Fibroblast of lung (primary cell): ENCODE results near the gene CYP19A1.

Experiments
- CTCF ChIP-seq, 2 donors: IDR thresholded peaks in 1 of 2; conservative IDR thresholded peaks in 1 of 2; 1 replicate in 1 of 2; 2 replicates in 1 of 2; pipeline ENCODE4 v1.5.1; 2011 to 2012; ENCODE audit warnings: low read length in 2 of 2, control low read depth in 1 of 2, inconsistent platforms in 1 of 2, low read depth in 1 of 2, mild to moderate bottlenecking in 1 of 2
- EZH2 ChIP-seq: IDR thresholded peaks from 2 replicates; pipeline ENCODE4 v1.5.1; 2012; ENCODE audit warnings: low read length, control low read depth, mild to moderate bottlenecking; ENCODE audit errors: missing control alignments

- TF ChIP-seq CTCF (conservative IDR thresholded peaks at IDR 0.05 in 1 of 2, IDR thresholded peaks at IDR 0.05 in 1 of 2; ENCODE audit: low read depth in 1 of 2, low read length in 2 of 2) = no peak
- TF ChIP-seq EZH2 = no peak
Measured at GRCh38 chr15:51290720-51291119, 47.7 kb downstream of the CYP19A1 start.
